OCI-LY1 (cell line): ENCODE data around the gene IGF2BP3.

Experiments used
- EZH2 ChIP-seq: fragments of 200-600 bp; sonication (generic), shearing (Covaris generic); IDR thresholded peaks from 2 replicates; pipeline ENCODE4 v1.8.0; 2017; ENCODE audit warnings: borderline replicate concordance, mixed run types, mild to moderate bottlenecking, antibody characterized with exemption, low read length, moderate library complexity, mixed read lengths
- TF ChIP-seq, protein P1 (sequence below): fragments of 200-600 bp; sonication (generic), shearing (Covaris generic); IDR thresholded peaks from 2 replicates; pipeline ENCODE4 v1.5.1; 2017; ENCODE audit warnings: mild to moderate bottlenecking, antibody characterized with exemption, low read length, moderate library complexity, mixed read lengths

DNA sequence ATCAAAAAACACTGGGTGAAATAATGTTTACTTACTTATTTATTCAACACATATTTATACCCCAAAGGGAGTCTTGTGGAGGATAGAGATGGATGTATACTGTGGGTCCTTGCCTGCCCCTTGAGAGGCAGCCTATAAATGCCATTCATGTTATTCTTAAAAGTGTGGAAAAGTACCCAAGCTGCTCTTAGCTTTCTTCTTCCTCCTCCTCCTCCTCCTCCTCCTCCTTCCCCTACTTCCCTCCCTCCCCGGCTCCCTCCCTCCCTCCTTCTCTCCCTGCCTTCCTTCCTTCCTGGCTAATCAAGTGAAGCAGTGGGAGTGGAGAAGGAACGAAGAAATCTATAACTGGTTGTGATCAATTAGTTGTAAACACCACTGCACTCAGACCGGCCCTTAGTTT, 21.2 kb upstream of the IGF2BP3 start:
- TF ChIP-seq, protein P1, sequence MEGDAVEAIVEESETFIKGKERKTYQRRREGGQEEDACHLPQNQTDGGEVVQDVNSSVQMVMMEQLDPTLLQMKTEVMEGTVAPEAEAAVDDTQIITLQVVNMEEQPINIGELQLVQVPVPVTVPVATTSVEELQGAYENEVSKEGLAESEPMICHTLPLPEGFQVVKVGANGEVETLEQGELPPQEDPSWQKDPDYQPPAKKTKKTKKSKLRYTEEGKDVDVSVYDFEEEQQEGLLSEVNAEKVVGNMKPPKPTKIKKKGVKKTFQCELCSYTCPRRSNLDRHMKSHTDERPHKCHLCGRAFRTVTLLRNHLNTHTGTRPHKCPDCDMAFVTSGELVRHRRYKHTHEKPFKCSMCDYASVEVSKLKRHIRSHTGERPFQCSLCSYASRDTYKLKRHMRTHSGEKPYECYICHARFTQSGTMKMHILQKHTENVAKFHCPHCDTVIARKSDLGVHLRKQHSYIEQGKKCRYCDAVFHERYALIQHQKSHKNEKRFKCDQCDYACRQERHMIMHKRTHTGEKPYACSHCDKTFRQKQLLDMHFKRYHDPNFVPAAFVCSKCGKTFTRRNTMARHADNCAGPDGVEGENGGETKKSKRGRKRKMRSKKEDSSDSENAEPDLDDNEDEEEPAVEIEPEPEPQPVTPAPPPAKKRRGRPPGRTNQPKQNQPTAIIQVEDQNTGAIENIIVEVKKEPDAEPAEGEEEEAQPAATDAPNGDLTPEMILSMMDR = no peak
- TF ChIP-seq EZH2 = no peak
